Thyroid gland (tissue), 4 donors: ENCODE measurements around the gene ACVR1. TPM values are rescaled to one million over a fixed set of nuclear protein-coding genes. Genes with fewer than 3 reads are reported as not detected.

Experiments used
- DNase-seq, 2 donors: peaks; one replicate each; pipeline ENCODE4 v3.0.0-alpha.2; 2019
- H3K27ac ChIP-seq, 3 donors: fragments of 200-600 bp; sonication (generic); 1 replicate in 2 of 3; 2 replicates in 1 of 3; pipeline ENCODE4 v1.5.1; 2016 to 2019; ENCODE audit warnings: mild to moderate bottlenecking in 1 of 3, moderate library complexity in 1 of 3
- H3K27me3 ChIP-seq: fragments of 200-600 bp; sonication (generic); one replicate; pipeline ENCODE4 v1.5.1; 2019
- H3K36me3 ChIP-seq, 2 donors: fragments of 200-600 bp; sonication (generic); one replicate each; pipeline ENCODE4 v1.5.1; 2016 to 2019
- H3K4me1 ChIP-seq, 2 donors: fragments of 200-600 bp; sonication (generic); one replicate each; pipeline ENCODE4 v1.5.1; 2017 to 2019
- H3K4me3 ChIP-seq, 3 donors: fragments of 200-600 bp; sonication (generic); replicated peaks in 1 of 3; 1 replicate in 2 of 3; 2 replicates in 1 of 3; pipeline ENCODE4 v1.5.1; 2016; ENCODE audit warnings: mild to moderate bottlenecking in 1 of 3
- H3K9me3 ChIP-seq: fragments of 200-600 bp; sonication (generic); one replicate; pipeline ENCODE4 v1.5.1; 2017
- POLR2A ChIP-seq, 2 donors: fragments of 450-650 bp; IDR thresholded peaks; one replicate each; pipeline ENCODE4 v1.6.1; 2017; ENCODE audit warnings: antibody characterized with exemption in 2 of 2, mild to moderate bottlenecking in 2 of 2, moderate library complexity in 1 of 2
- WGBS, 2 donors: methylation state at CpG; one replicate each; pipeline ENCODE4 v1.1.5; 2017; 5-methylcytosine and 5-hydroxymethylcytosine counted together
- intact Hi-C: fragments of 100-400 bp; cut with DNase I; formaldehyde crosslinking; loops from one replicate; pipeline ENCODE4 v1.15.1; 2023
- total RNA-seq, 4 donors: library from RNA; depleted of rRNA; stranded (reverse); fragments of >200 nt; gene quantifications; one replicate each; pipeline ENCODE4 v1.2.3, GENCODE V29; 2016
- TF ChIP-seq, protein P1 (sequence below), 6 experiments: fragments of 200-600 bp in 3 of 6; fragments of 450-650 bp in 3 of 6; sonication (generic) in 3 of 6; IDR thresholded peaks; one replicate each; pipeline ENCODE4 v1.5.1; 2016 to 2019; ENCODE audit warnings: antibody characterized with exemption in 6 of 6, mild to moderate bottlenecking in 2 of 6, inconsistent platforms in 1 of 6, moderate library complexity in 1 of 6

The ACVR1 gene
- total RNA-seq, 4 donors from 2014 or later, result 42.7 to 55.8 (median 46.3) TPM

DNA sequence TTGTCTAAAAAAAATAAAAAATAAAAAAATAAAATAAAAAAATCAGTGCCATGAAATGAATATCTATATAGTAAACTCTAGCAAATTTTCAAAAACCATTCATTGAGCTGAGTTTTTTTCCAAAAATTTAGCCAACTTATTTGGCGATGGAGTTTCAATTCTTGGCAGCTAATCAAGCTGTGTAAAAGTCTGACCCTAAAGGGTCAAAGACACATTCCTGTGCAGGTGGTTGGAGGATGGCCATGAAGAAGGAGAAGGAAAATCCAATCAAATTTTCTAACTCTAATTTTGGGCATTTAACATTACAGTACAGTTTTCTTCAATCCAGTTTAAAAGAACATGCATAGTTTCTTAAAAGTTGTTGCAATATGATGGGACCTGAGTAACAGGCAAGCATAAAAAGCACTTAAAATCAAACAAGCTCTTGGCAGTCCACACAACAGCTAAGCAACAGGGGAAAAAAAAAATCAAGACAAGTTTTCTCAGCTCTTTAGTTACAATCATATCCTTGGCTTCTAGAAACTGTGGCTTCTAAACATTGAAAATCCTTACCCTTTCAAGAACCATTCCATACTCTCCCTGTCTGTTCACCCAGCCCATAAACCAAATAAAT lies 54.5 kb downstream of the ACVR1 start:
- Histone ChIP-seq H3K4me3 (no peak overlapping the region), H3K27ac (peak overlapping the region; percentile 64 to 82 (median 69)), H3K4me1 (peaks cover 43 to 54% of the 10 kb centered on the region in 2 donors), H3K36me3 (peaks cover 0 to 4% of the 10 kb centered on the region in 2 donors), H3K9me3 (no peaks in the 10 kb centered on the region), H3K27me3 (no peaks in the 10 kb centered on the region)
- TF ChIP-seq POLR2A (IDR thresholded peaks at IDR 0.05), result no peak
- TF ChIP-seq, protein P1, sequence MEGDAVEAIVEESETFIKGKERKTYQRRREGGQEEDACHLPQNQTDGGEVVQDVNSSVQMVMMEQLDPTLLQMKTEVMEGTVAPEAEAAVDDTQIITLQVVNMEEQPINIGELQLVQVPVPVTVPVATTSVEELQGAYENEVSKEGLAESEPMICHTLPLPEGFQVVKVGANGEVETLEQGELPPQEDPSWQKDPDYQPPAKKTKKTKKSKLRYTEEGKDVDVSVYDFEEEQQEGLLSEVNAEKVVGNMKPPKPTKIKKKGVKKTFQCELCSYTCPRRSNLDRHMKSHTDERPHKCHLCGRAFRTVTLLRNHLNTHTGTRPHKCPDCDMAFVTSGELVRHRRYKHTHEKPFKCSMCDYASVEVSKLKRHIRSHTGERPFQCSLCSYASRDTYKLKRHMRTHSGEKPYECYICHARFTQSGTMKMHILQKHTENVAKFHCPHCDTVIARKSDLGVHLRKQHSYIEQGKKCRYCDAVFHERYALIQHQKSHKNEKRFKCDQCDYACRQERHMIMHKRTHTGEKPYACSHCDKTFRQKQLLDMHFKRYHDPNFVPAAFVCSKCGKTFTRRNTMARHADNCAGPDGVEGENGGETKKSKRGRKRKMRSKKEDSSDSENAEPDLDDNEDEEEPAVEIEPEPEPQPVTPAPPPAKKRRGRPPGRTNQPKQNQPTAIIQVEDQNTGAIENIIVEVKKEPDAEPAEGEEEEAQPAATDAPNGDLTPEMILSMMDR (IDR thresholded peaks at IDR 0.05), result no peak
- no peak for DNase-seq
- WGBS, 2 donors, result 26 to 28% methylated on average over 1 of the region's 1 CpG
- intact Hi-C loops, result no loop called here

DNA sequence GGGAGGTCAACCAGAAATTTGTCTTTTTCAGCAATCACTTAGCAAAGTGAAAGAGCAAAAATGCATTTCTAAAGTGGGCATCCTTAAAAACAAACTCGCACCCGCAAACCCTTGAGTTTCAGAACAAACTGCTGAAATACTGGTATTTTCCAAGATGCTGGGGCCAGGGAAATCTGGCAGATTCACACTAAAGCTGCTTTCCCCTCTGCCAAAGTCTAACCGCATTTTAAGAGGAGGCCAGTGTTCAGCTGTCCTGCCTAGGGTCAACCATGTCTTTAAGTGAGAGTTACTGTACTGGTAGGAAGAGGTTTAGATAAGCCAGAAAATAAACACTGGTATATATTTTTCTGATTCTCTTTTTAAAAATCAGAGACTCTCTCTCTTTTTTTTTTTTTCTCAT lies 55.9 kb downstream of the ACVR1 start:
- no peak for TF ChIP-seq POLR2A (IDR thresholded peaks at IDR 0.05)
- TF ChIP-seq, protein P1 (IDR thresholded peaks at IDR 0.05), result no peak
- peaks cover 0 to 4% of the 10 kb centered on the region in 2 donors for H3K36me3 ChIP-seq
- H3K9me3 ChIP-seq, result no peaks in the 10 kb centered on the region
- H3K4me1 ChIP-seq, result peaks cover 31 to 40% of the 10 kb centered on the region in 2 donors
- WGBS, 2 donors, result 49 to 60% methylated on average over 3 of the region's 3 CpGs
- intact Hi-C loops, result no loop called here
- H3K27ac ChIP-seq, result peak overlapping the region in 2 of 3 donors; percentile 38 to 44
- no peak overlapping the region for H3K4me3 ChIP-seq
- no peaks in the 10 kb centered on the region for H3K27me3 ChIP-seq
- DNase-seq, result no peak

DNA sequence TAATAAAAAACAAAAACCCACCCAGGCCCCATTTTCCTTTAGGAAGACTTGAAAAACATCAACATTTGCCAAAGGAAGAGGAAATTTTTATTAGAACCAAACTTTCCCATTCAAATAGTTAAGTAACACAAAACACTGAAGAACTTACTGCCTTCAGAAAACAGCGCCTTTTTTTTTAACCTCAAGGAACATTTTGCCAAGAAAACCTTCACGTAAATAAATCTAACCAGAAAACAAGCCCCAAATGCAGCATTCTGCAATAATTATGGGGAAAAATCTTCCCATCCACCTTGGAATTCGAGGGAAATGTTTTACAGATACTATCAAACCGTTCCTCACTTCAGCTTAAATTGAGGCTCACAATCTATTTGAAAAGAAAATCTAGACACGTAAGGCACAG lies 56.4 kb downstream of the ACVR1 start:
- H3K4me3 ChIP-seq, result no peak overlapping the region
- H3K9me3 ChIP-seq, result no peaks in the 10 kb centered on the region
- intact Hi-C loops, result no loop called here
- TF ChIP-seq, protein P1 (IDR thresholded peaks at IDR 0.05), result no peak
- no peak for TF ChIP-seq POLR2A (IDR thresholded peaks at IDR 0.05)
- peaks cover 0 to 4% of the 10 kb centered on the region in 2 donors for H3K36me3 ChIP-seq
- H3K4me1 ChIP-seq, result peaks cover 27 to 35% of the 10 kb centered on the region in 2 donors
- 79 to 82% methylated on average over 5 of the region's 5 CpGs for WGBS, 2 donors
- H3K27me3 ChIP-seq, result no peaks in the 10 kb centered on the region
- DNase-seq, result no peak
- peak overlapping the region in 2 of 3 donors; percentile 38 to 44 for H3K27ac ChIP-seq

DNA sequence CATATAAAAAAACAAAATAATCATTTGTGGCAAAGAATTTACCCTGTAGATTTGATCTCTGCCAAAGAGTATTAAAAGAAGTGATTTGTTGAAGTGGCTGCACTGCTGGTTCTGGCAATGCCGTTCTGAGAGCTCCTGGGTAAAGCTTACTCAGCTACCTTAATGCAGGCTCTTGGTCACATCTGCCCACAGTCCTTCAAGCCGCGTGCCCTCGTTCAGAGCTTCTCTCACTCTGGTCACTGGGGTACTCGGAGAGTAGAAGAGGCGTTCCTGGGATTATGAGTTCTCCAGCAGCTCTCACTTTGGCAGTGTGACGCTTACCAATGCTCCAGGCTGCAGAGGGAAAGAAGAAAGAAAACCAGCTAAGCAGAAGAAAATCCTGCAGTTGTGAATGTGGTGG lies 57.9 kb downstream of the ACVR1 start:
- intact Hi-C loops, result no loop called here
- no peak overlapping the region for H3K4me3 ChIP-seq
- peaks cover 0 to 4% of the 10 kb centered on the region in 2 donors for H3K36me3 ChIP-seq
- peak; percentile 82 to 85 for DNase-seq
- H3K4me1 ChIP-seq, result peaks cover 26 to 44% of the 10 kb centered on the region in 2 donors
- peak overlapping the region; percentile 17 to 43 (median 34) for H3K27ac ChIP-seq
- TF ChIP-seq, protein P1 (IDR thresholded peaks at IDR 0.05), result no peak
- TF ChIP-seq POLR2A (IDR thresholded peaks at IDR 0.05), result peak in 1 of 2 donors; percentile 17
- WGBS, 2 donors, result 40 to 44% methylated on average over 7 of the region's 7 CpGs
- H3K27me3 ChIP-seq, result no peaks in the 10 kb centered on the region
- no peaks in the 10 kb centered on the region for H3K9me3 ChIP-seq

DNA sequence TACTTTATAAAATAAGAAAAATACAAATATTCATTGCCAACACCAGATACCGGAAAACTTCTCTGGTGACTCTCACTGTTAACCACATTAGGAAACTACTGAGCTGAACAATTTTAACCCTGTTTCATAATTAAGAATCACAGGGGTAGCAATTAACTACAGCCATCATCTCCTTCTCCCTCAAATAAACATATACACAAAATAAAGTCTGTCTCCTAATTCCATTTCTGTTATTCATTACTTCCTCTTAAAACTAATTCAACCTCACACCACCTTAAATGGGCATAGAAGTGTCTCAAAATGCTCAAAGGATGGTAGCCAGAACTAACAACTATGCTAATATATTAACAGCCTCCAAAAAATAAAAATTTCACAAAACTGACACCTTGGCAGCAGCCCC lies 60.7 kb downstream of the ACVR1 start:
- TF ChIP-seq, protein P1 (IDR thresholded peaks at IDR 0.05), result no peak
- no peak for TF ChIP-seq POLR2A (IDR thresholded peaks at IDR 0.05)
- Histone ChIP-seq H3K9me3 (no peaks in the 10 kb centered on the region), H3K4me3 (no peak overlapping the region), H3K27me3 (no peaks in the 10 kb centered on the region), H3K27ac (peak overlapping the region in 1 of 3 donors; percentile 7), H3K36me3 (peaks cover 0 to 4% of the 10 kb centered on the region in 2 donors), H3K4me1 (peaks cover 13 to 34% of the 10 kb centered on the region in 2 donors)
- intact Hi-C loops, result no loop called here
- DNase-seq, result no peak
- WGBS, 2 donors, result 96 to 98% methylated on average over 1 of the region's 1 CpG
